GM12878 (cell line): ENCODE data around the gene TMEM178A.

Experiments
- CHD4 ChIP-seq: fragments of 200-600 bp; sonication (generic); IDR thresholded peaks from 2 replicates; pipeline ENCODE4 v1.6.1; 2016; ENCODE audit warnings: mild to moderate bottlenecking
- GABPA ChIP-seq: IDR thresholded peaks from 2 replicates; pipeline ENCODE4 v1.6.1; 2014; ENCODE audit warnings: antibody characterized with exemption, low read depth, mild to moderate bottlenecking, inconsistent platforms
- HCFC1 ChIP-seq: fragments of 150-350 bp; IDR thresholded peaks from 2 replicates; pipeline ENCODE4 v1.6.1; 2014; ENCODE audit warnings: low read length
- KDM1A ChIP-seq: fragments of 200-600 bp; sonication (generic); IDR thresholded peaks from 2 replicates; pipeline ENCODE4 v1.6.1; 2016; ENCODE audit warnings: borderline replicate concordance
- MXI1 ChIP-seq: fragments of 150-350 bp; IDR thresholded peaks from 2 replicates; pipeline ENCODE4 v1.6.1; 2011; ENCODE audit warnings: low read depth, mild to moderate bottlenecking, inconsistent platforms, low read length, improper control_type of control experiment
- RAD21 ChIP-seq: IDR thresholded peaks from 2 replicates; pipeline ENCODE4 v1.6.1; 2011; ENCODE audit warnings: mild to moderate bottlenecking, low read depth, low read length, moderate library complexity; ENCODE audit not compliant: insufficient read depth
- SRF ChIP-seq, 2 experiments: IDR thresholded peaks; 2 replicates each; pipeline ENCODE4 v1.6.1; 2011; ENCODE audit warnings: low read depth in 2 of 2, low read length in 2 of 2, mild to moderate bottlenecking in 1 of 2, moderate library complexity in 1 of 2
- TAF1 ChIP-seq: IDR thresholded peaks from 2 replicates; pipeline ENCODE4 v1.6.1; 2011; ENCODE audit warnings: mild to moderate bottlenecking, low read depth, low read length, borderline replicate concordance
- TCF12 ChIP-seq: IDR thresholded peaks from 2 replicates; pipeline ENCODE4 v1.6.1; 2011; ENCODE audit warnings: low read depth, mild to moderate bottlenecking, low read length
- YY1 ChIP-seq: IDR thresholded peaks from 2 replicates; pipeline ENCODE4 v1.6.1; 2011; ENCODE audit warnings: low read depth, mild to moderate bottlenecking, low read length
- TF ChIP-seq, protein P1 (sequence below), 3 experiments: IDR thresholded peaks in 2 of 3; conservative IDR thresholded peaks in 1 of 3; 2 replicates each; pipeline ENCODE4 v1.5.1; 2011; ENCODE audit warnings: low read depth in 3 of 3, low read length in 3 of 3, mild to moderate bottlenecking in 3 of 3, control low read depth in 2 of 3, moderate library complexity in 2 of 3, inconsistent platforms in 1 of 3, mixed read lengths in 1 of 3; ENCODE audit not compliant: control insufficient read depth in 2 of 3, insufficient read depth in 1 of 3; ENCODE audit errors: extremely low read depth in 1 of 3
- TF ChIP-seq, protein P2 (sequence below): fragments of 450-650 bp; IDR thresholded peaks from 2 replicates; pipeline ENCODE4 v1.6.1; 2016; ENCODE audit warnings: mild to moderate bottlenecking, moderate library complexity, borderline replicate concordance
- TF ChIP-seq, protein P3 (sequence below): IDR thresholded peaks from 2 replicates; pipeline ENCODE4 v1.6.1; 2011; ENCODE audit warnings: low read depth, mild to moderate bottlenecking, low read length, moderate library complexity, borderline replicate concordance; ENCODE audit errors: extremely low read depth

DNA sequence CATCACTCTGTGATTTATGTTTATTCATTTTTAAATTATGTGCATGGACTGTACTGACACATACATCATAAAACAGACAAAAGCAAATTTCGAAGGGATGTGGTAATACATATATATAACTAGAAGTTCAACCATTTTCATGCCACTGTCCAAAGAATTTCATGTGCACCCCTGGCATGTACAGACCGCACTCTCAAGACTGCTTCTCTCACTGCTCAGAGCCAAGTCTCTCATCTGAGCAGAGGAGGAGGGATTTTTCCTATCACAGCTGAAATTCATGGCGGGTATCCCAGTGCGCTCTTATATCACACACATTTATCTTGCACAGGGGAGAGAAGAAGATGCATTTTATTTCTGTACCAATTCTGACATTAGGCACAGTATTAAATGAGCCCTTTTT, 5.9 kb downstream of the TMEM178A start:
- TF ChIP-seq, protein P1, sequence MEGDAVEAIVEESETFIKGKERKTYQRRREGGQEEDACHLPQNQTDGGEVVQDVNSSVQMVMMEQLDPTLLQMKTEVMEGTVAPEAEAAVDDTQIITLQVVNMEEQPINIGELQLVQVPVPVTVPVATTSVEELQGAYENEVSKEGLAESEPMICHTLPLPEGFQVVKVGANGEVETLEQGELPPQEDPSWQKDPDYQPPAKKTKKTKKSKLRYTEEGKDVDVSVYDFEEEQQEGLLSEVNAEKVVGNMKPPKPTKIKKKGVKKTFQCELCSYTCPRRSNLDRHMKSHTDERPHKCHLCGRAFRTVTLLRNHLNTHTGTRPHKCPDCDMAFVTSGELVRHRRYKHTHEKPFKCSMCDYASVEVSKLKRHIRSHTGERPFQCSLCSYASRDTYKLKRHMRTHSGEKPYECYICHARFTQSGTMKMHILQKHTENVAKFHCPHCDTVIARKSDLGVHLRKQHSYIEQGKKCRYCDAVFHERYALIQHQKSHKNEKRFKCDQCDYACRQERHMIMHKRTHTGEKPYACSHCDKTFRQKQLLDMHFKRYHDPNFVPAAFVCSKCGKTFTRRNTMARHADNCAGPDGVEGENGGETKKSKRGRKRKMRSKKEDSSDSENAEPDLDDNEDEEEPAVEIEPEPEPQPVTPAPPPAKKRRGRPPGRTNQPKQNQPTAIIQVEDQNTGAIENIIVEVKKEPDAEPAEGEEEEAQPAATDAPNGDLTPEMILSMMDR (IDR thresholded peaks at IDR 0.05 in 2 of 3, conservative IDR thresholded peaks at IDR 0.05 in 1 of 3; ENCODE audit: control insufficient read depth in 2 of 3, extremely low read depth in 1 of 3, insufficient read depth in 1 of 3, low read depth in 3 of 3, low read length in 3 of 3): no peak
- TF ChIP-seq, protein P2, sequence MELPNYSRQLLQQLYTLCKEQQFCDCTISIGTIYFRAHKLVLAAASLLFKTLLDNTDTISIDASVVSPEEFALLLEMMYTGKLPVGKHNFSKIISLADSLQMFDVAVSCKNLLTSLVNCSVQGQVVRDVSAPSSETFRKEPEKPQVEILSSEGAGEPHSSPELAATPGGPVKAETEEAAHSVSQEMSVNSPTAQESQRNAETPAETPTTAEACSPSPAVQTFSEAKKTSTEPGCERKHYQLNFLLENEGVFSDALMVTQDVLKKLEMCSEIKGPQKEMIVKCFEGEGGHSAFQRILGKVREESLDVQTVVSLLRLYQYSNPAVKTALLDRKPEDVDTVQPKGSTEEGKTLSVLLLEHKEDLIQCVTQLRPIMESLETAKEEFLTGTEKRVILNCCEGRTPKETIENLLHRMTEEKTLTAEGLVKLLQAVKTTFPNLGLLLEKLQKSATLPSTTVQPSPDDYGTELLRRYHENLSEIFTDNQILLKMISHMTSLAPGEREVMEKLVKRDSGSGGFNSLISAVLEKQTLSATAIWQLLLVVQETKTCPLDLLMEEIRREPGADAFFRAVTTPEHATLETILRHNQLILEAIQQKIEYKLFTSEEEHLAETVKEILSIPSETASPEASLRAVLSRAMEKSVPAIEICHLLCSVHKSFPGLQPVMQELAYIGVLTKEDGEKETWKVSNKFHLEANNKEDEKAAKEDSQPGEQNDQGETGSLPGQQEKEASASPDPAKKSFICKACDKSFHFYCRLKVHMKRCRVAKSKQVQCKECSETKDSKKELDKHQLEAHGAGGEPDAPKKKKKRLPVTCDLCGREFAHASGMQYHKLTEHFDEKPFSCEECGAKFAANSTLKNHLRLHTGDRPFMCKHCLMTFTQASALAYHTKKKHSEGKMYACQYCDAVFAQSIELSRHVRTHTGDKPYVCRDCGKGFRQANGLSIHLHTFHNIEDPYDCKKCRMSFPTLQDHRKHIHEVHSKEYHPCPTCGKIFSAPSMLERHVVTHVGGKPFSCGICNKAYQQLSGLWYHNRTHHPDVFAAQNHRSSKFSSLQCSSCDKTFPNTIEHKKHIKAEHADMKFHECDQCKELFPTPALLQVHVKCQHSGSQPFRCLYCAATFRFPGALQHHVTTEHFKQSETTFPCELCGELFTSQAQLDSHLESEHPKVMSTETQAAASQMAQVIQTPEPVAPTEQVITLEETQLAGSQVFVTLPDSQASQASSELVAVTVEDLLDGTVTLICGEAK: no peak
- no peak for TF ChIP-seq TCF12
- TF ChIP-seq MXI1: no peak
- no peak for TF ChIP-seq HCFC1
- TF ChIP-seq SRF (IDR thresholded peaks at IDR 0.05; ENCODE audit: low read depth in 2 of 2, low read length in 2 of 2): no peak
- no peak for TF ChIP-seq CHD4
- TF ChIP-seq YY1: no peak
- no peak for TF ChIP-seq GABPA
- TF ChIP-seq, protein P3, sequence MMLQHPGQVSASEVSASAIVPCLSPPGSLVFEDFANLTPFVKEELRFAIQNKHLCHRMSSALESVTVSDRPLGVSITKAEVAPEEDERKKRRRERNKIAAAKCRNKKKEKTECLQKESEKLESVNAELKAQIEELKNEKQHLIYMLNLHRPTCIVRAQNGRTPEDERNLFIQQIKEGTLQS: no peak
- no peak for TF ChIP-seq RAD21
- TF ChIP-seq KDM1A: no peak
- no peak for TF ChIP-seq TAF1
